Prostate gland (tissue), 2 donors: Measurements from ENCODE around the gene FLT1.

Source experiments
- CTCF ChIP-seq, 4 experiments: fragments of 200-600 bp in 2 of 4; fragments of 450-650 bp in 2 of 4; sonication (generic) in 2 of 4; IDR thresholded peaks; 1 replicate in 3 of 4; 2 replicates in 1 of 4; pipeline ENCODE4 v1.5.1; 2016 to 2019; ENCODE audit warnings: antibody characterized with exemption in 4 of 4, mild to moderate bottlenecking in 2 of 4, moderate library complexity in 2 of 4
- POLR2A ChIP-seq: fragments of 450-650 bp; IDR thresholded peaks from one replicate; pipeline ENCODE4 v1.6.1; 2016; ENCODE audit warnings: antibody characterized with exemption, mild to moderate bottlenecking

GRCh38 chr13:28426381-28426780 is 68.5 kb downstream of the FLT1 start:
- TF ChIP-seq CTCF (IDR thresholded peaks at IDR 0.05) (no peak), POLR2A (no peak)
